PC-3 (cell line): ENCODE data around the gene PALM2AKAP2.
"Not testable (repeated sequence)": the region's sequence is repeated elsewhere in the genome, so short reads cannot be mapped to it uniquely, and the experiment has no call there.

Source experiments
- EZH2 ChIP-seq: fragments of 300-600 bp; sonication (generic); IDR thresholded peaks from one replicate; pipeline ENCODE4 v1.6.1; 2017; ENCODE audit warnings: antibody characterized with exemption, mild to moderate bottlenecking, low read length; ENCODE audit not compliant: unreplicated experiment
- EZH2phosphoT487 ChIP-seq: fragments of 300-600 bp; sonication (generic); IDR thresholded peaks from 2 replicates; pipeline ENCODE4 v1.6.1; 2018; ENCODE audit warnings: mild to moderate bottlenecking, antibody characterized with exemption, low read length, borderline replicate concordance

DNA sequence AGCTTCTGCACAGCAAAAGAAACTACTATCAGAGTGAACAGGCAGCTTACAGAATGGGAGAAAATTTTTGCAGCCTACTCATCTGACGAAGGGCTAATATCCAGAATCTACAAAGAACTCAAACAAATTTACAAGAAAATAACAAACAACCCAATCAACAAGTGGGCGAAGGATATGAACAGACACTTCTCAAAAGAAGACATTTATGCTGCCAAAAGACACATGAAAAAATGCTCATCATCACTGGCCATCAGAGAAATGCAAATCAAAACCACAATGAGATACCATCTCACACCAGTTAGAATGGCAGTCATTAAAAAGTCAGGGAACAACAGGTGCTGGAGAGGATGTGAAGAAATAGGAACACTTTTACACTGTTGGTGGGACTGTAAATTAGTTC, 45.4 kb downstream of the PALM2AKAP2 start:
- not testable (repeated sequence) for TF ChIP-seq EZH2phosphoT487, EZH2
